ENCODE results near the gene RGR.

Gene RGR

DNA sequence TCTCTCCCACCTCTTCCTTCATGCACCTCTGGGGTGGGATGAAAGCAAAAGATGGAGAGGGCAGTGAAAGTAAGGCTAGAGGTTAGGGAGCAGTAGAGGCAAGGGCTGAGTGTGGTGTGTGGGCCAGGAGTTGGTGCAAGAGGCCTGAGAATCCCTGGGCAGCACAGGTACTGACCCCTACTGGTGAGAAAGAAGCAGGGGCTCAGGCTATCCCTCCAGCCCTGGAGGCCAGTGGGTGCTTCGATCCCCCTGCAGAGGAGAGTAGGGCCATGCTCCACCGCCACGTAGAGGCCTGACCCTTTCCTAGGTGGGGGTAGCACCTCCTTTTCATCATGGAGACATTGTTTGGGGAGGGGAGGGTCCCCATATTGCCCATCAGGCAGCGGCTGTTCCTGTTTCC lies 40.7 kb upstream of the RGR start:
- no peak overlapping the region for H3K4me3 ChIP-seq (ENCODE audit: low read depth, low read length, poor library complexity, severe bottlenecking)
- H3K27me3 ChIP-seq (ENCODE audit: insufficient read depth, low read length) = no peaks in the 10 kb centered on the region
- no peak overlapping the region for H3K4me2 ChIP-seq (ENCODE audit: low read length)
- no peaks in the 10 kb centered on the region for H3F3A ChIP-seq (ENCODE audit: insufficient read depth, low read length)
- H4K20me1 ChIP-seq (ENCODE audit: insufficient read depth, low read length) = no peaks in the 10 kb centered on the region
- H3K9ac ChIP-seq (ENCODE audit: low read length) = no peak overlapping the region
- H3K9me3 ChIP-seq (ENCODE audit: low read length) = no peaks in the 10 kb centered on the region
- no peak overlapping the region for H3K27ac ChIP-seq (ENCODE audit: low read depth, low read length, poor library complexity, severe bottlenecking)
- no peaks in the 10 kb centered on the region for H3K79me2 ChIP-seq (ENCODE audit: insufficient read depth, low read length)
- no peaks in the 10 kb centered on the region for H3K4me1 ChIP-seq (ENCODE audit: insufficient read depth, low read length, severe bottlenecking)
- no peak overlapping the region for H2AFZ ChIP-seq (ENCODE audit: low read length)
- H3K9me2 ChIP-seq (ENCODE audit: low read depth, low read length) = no peaks in the 10 kb centered on the region
- no peaks in the 10 kb centered on the region for H3K36me3 ChIP-seq (ENCODE audit: insufficient read depth, low read length)
- TF ChIP-seq EZH2 (IDR thresholded peaks at IDR 0.05; ENCODE audit: borderline replicate concordance, low read length) = no peak
- TF ChIP-seq, protein P1, sequence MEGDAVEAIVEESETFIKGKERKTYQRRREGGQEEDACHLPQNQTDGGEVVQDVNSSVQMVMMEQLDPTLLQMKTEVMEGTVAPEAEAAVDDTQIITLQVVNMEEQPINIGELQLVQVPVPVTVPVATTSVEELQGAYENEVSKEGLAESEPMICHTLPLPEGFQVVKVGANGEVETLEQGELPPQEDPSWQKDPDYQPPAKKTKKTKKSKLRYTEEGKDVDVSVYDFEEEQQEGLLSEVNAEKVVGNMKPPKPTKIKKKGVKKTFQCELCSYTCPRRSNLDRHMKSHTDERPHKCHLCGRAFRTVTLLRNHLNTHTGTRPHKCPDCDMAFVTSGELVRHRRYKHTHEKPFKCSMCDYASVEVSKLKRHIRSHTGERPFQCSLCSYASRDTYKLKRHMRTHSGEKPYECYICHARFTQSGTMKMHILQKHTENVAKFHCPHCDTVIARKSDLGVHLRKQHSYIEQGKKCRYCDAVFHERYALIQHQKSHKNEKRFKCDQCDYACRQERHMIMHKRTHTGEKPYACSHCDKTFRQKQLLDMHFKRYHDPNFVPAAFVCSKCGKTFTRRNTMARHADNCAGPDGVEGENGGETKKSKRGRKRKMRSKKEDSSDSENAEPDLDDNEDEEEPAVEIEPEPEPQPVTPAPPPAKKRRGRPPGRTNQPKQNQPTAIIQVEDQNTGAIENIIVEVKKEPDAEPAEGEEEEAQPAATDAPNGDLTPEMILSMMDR (IDR thresholded peaks at IDR 0.05; ENCODE audit: low read length) = peak; percentile 65

DNA sequence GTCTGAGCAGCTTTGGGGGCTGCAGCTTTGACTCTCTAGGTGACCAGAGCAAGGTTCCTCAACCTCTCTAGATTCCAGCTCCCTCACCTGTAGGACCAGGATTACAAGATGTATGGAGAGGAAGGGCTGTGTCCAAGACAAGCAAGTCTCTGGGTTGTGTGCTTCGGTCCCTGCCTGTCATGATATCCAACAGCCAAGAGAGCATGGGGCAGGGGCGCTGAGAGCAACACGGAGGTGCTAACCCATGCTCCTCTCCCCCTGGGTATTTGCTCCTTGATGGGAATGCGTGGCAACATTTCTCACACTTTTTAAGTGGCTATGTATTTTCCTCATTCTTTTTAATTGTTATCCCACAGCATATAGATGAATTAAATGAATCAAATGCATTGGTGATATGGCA lies 40.2 kb upstream of the RGR start:
- Histone ChIP-seq H3K9me3 (ENCODE audit: low read length) (no peaks in the 10 kb centered on the region), H3K9ac (ENCODE audit: low read length) (no peak overlapping the region), H2AFZ (ENCODE audit: low read length) (no peak overlapping the region), H3K9me2 (ENCODE audit: low read depth, low read length) (no peaks in the 10 kb centered on the region), H3K36me3 (ENCODE audit: insufficient read depth, low read length) (no peaks in the 10 kb centered on the region), H3K79me2 (ENCODE audit: insufficient read depth, low read length) (no peaks in the 10 kb centered on the region), H4K20me1 (ENCODE audit: insufficient read depth, low read length) (no peaks in the 10 kb centered on the region), H3K4me3 (ENCODE audit: low read depth, low read length, poor library complexity, severe bottlenecking) (no peak overlapping the region), H3K27ac (ENCODE audit: low read depth, low read length, poor library complexity, severe bottlenecking) (no peak overlapping the region), H3K27me3 (ENCODE audit: insufficient read depth, low read length) (no peaks in the 10 kb centered on the region), H3K4me1 (ENCODE audit: insufficient read depth, low read length, severe bottlenecking) (no peaks in the 10 kb centered on the region), H3K4me2 (ENCODE audit: low read length) (no peak overlapping the region), H3F3A (ENCODE audit: insufficient read depth, low read length) (no peaks in the 10 kb centered on the region)
- TF ChIP-seq EZH2 (IDR thresholded peaks at IDR 0.05; ENCODE audit: borderline replicate concordance, low read length) = no peak

DNA sequence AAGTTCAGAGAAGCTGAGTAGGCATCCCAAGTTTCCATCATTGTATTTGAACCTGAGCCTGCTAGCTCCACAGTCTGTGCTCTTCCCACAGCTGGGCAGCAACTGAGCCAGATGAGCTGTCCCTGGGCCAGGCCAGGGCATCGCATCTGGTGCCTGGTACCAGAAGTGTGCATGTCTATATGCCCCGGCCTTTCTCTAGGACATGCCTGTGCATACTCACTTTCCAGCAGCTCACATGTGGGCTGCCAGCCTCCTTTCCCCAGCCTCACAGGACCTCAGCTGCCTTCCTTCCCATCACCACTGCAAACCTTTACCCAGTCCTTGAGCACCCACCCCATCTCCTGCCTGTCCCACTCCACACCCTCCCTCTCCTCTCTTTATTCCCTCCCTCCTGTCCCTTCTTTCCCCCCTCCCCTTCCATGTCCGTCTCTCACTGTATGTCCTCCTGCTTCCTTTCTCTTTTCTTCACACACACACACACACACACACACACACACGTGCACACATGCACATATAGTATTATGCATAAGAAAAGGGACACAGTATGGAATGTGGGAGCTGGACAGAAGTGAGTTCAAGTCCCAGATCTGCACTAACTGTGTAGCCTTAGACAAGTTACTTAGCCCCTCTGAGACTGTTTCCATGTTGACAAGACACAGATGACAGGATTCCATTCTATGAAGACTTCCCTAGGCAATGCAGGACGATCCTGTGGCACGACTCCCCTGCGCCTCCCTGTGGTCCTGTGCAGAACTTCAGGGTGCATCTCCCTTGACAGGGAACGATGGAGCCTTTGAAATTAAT lies 39.6 kb upstream of the RGR start:
- Histone ChIP-seq H3K9me2 (ENCODE audit: low read depth, low read length) (no peaks in the 10 kb centered on the region), H3K27me3 (ENCODE audit: insufficient read depth, low read length) (no peaks in the 10 kb centered on the region), H4K20me1 (ENCODE audit: insufficient read depth, low read length) (no peaks in the 10 kb centered on the region), H3K4me2 (ENCODE audit: low read length) (no peak overlapping the region), H3K27ac (ENCODE audit: low read depth, low read length, poor library complexity, severe bottlenecking) (no peak overlapping the region), H3F3A (ENCODE audit: insufficient read depth, low read length) (no peaks in the 10 kb centered on the region), H3K4me1 (ENCODE audit: insufficient read depth, low read length, severe bottlenecking) (no peaks in the 10 kb centered on the region), H2AFZ (ENCODE audit: low read length) (no peak overlapping the region), H3K9ac (ENCODE audit: low read length) (no peak overlapping the region), H3K4me3 (ENCODE audit: low read depth, low read length, poor library complexity, severe bottlenecking) (no peak overlapping the region), H3K36me3 (ENCODE audit: insufficient read depth, low read length) (no peaks in the 10 kb centered on the region), H3K79me2 (ENCODE audit: insufficient read depth, low read length) (no peaks in the 10 kb centered on the region), H3K9me3 (ENCODE audit: low read length) (no peaks in the 10 kb centered on the region)
- TF ChIP-seq, protein P1 (IDR thresholded peaks at IDR 0.05; ENCODE audit: low read length) = peak; percentile 93
- TF ChIP-seq EZH2 (IDR thresholded peaks at IDR 0.05; ENCODE audit: borderline replicate concordance, low read length) = no peak
